ENCODE data around the gene LRRC18. TPM values are rescaled to one million over a fixed set of nuclear protein-coding genes. Genes with fewer than 3 reads are reported as not detected.

Gene LRRC18
- not detected for polyA plus RNA-seq (2012; ENCODE audit: low read depth, missing spikeins)

- no peak for FAIRE-seq
- no peak for DNase-seq (ENCODE audit: insufficient read length, low spot score)
- no peak for TF ChIP-seq POU2F2 (IDR thresholded peaks at IDR 0.05; ENCODE audit: low read depth, low read length)
- TF ChIP-seq POLR2A (IDR thresholded peaks at IDR 0.05; ENCODE audit: low read depth, low read length) = no peak
- TF ChIP-seq PAX5 (IDR thresholded peaks at IDR 0.05; ENCODE audit: insufficient read depth, low read length, severe bottlenecking) = no peak
- TF ChIP-seq POLR2AphosphoS5 (IDR thresholded peaks at IDR 0.05; ENCODE audit: low read depth, low read length) = no peak
- TF ChIP-seq SPI1 (IDR thresholded peaks at IDR 0.05; ENCODE audit: low read depth, low read length) = no peak
- TF ChIP-seq TAF1 (IDR thresholded peaks at IDR 0.05; ENCODE audit: low read depth, low read length) = no peak
Measured at GRCh38 chr10:48939790-48940325, at the start of gene LRRC18. TSS of gene LRRC18 (minus strand) at chr10:48939840. CDS start at chr10:48914155, 25,685 bp downstream.

GRCh38 chr10:48985621-48986158, 46.0 kb upstream of the LRRC18 start:
- FAIRE-seq = no peak
- TF ChIP-seq SPI1 (IDR thresholded peaks at IDR 0.05; ENCODE audit: low read depth, low read length) (no peak), POU2F2 (IDR thresholded peaks at IDR 0.05; ENCODE audit: low read depth, low read length) (no peak), PAX5 (IDR thresholded peaks at IDR 0.05; ENCODE audit: insufficient read depth, low read length, severe bottlenecking) (no peak), TAF1 (IDR thresholded peaks at IDR 0.05; ENCODE audit: low read depth, low read length) (no peak), POLR2A (IDR thresholded peaks at IDR 0.05; ENCODE audit: low read depth, low read length) (no peak), POLR2AphosphoS5 (IDR thresholded peaks at IDR 0.05; ENCODE audit: low read depth, low read length) (no peak)

DNA sequence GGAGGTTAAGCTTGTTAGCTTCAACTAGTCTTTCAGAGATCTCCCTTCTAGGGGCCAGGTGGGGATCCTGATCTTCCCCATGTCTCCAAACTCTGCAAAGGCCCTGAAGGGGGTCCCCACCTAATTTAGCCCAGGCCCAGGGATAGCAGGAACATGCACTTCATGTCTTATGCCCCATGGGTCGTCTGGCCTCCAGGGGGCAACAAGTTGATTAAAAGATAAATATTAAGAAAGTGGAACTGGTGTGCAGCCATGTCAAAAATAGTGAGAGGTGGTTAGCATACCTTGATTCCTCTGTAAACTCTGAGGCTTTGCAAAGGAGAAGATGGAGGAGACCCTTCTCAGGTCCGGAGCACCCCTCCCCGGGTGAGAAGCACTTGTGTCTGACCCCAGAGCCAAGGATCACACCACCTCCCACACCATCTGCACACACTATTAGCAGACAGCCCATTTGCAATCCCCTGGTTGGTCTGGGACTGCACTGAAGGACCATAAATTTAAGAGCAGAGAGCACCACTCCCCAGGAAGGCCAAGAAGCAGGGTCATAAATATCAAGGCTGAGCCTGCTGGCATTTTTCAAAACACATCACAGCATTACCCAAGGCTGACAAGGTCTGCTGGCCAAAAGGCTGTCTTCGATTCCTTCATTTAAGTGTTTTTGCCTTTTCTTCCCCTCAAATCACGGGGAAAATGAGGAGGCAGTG, 44.2 kb upstream of the LRRC18 start:
- FAIRE-seq (no peak), DNase-seq (ENCODE audit: insufficient read length, low spot score) (no peak)
- no peak for TF ChIP-seq PAX5 (IDR thresholded peaks at IDR 0.05; ENCODE audit: insufficient read depth, low read length, severe bottlenecking)
- no peak for TF ChIP-seq SPI1 (IDR thresholded peaks at IDR 0.05; ENCODE audit: low read depth, low read length)
- no peak for TF ChIP-seq POU2F2 (IDR thresholded peaks at IDR 0.05; ENCODE audit: low read depth, low read length)
- no peak for TF ChIP-seq POLR2AphosphoS5 (IDR thresholded peaks at IDR 0.05; ENCODE audit: low read depth, low read length)
- no peak for TF ChIP-seq POLR2A (IDR thresholded peaks at IDR 0.05; ENCODE audit: low read depth, low read length)
- TF ChIP-seq TAF1 (IDR thresholded peaks at IDR 0.05; ENCODE audit: low read depth, low read length) = no peak

More at GRCh38 chr10:48985621-48986158, 46.0 kb upstream of the LRRC18 start:
- DNase-seq (ENCODE audit: insufficient read length, low spot score) = no peak

DNA sequence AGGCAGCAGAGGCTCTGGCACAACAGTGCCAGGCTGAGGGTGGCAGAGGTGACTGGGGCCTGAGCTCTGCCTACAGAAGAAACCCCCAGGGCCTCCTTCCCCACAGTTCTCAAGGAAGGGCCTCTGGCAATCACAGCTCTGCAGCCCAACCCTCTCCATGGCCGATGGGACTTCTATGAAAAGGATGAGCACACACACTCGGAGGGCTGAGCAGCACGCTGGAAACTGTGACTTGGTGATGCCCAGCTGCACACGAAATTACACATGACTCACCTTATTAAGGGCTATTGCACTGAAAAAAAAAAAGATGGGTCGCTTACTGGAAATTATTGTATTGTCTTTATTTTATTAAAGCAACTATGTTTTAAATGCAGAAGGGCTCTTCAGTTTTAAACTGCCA, 42.9 kb upstream of the LRRC18 start:
- DNase-seq (ENCODE audit: insufficient read length, low spot score) (no peak), FAIRE-seq (no peak)
- TF ChIP-seq POU2F2 (IDR thresholded peaks at IDR 0.05; ENCODE audit: low read depth, low read length) (no peak), POLR2AphosphoS5 (IDR thresholded peaks at IDR 0.05; ENCODE audit: low read depth, low read length) (no peak), POLR2A (IDR thresholded peaks at IDR 0.05; ENCODE audit: low read depth, low read length) (no peak), SPI1 (IDR thresholded peaks at IDR 0.05; ENCODE audit: low read depth, low read length) (no peak), TAF1 (IDR thresholded peaks at IDR 0.05; ENCODE audit: low read depth, low read length) (no peak), PAX5 (IDR thresholded peaks at IDR 0.05; ENCODE audit: insufficient read depth, low read length, severe bottlenecking) (no peak)

DNA sequence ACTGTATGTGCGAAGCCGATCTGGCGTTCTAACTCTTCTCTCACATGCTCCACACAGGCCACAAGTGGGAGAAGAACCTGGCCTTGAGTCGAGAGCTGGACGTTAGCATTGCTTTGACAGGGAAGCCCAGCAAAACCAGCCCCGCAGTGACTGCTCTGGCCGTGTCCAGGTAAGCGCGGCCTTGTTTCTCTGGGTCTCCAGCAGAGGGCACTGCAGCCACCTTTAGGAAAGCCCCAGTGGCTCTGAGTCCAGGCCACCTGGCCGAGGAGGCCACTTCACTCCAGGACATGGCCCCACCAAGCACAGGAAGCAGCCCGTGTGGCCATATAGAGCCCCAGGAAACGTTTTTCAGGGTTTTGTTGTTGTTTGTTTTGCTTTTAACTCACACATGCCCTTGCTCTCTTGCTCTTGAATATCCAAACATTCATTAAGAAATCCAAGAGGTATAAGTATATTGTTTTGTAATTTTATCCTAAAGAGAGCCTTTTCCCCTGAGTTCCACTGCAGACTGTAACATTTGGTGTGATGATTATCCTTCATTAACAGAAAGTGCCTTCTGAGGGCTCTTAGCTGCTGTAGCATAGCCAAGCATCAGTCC, 41.8 kb upstream of the LRRC18 start:
- FAIRE-seq (peak; percentile 41), DNase-seq (ENCODE audit: insufficient read length, low spot score) (peak; percentile 51)
- no peak for TF ChIP-seq POLR2A (IDR thresholded peaks at IDR 0.05; ENCODE audit: low read depth, low read length)
- no peak for TF ChIP-seq SPI1 (IDR thresholded peaks at IDR 0.05; ENCODE audit: low read depth, low read length)
- no peak for TF ChIP-seq POU2F2 (IDR thresholded peaks at IDR 0.05; ENCODE audit: low read depth, low read length)
- no peak for TF ChIP-seq POLR2AphosphoS5 (IDR thresholded peaks at IDR 0.05; ENCODE audit: low read depth, low read length)

DNA sequence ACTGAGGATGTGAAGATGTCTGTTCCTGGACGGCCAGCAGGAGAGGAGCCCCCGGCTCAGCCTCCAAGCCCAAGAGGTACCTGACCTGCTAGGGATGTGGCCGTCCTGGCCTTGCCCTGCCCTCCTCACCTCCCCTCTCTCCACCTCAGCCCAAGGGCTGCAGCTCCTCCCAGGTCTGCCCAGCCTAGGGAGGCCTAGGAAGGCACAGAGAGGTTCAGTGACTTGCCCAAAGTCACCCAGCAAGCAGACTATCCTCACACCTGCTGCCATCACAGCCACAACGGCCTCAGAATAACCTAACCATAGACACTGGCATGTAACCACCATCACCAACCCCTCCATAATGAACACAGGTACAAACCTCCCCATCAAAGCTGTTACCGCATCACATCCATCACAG, 38.7 kb upstream of the LRRC18 start:
- no peak for DNase-seq (ENCODE audit: insufficient read length, low spot score)
- no peak for FAIRE-seq
- TF ChIP-seq POU2F2 (IDR thresholded peaks at IDR 0.05; ENCODE audit: low read depth, low read length) (no peak), PAX5 (IDR thresholded peaks at IDR 0.05; ENCODE audit: insufficient read depth, low read length, severe bottlenecking) (no peak), TAF1 (IDR thresholded peaks at IDR 0.05; ENCODE audit: low read depth, low read length) (no peak), POLR2A (IDR thresholded peaks at IDR 0.05; ENCODE audit: low read depth, low read length) (no peak), POLR2AphosphoS5 (IDR thresholded peaks at IDR 0.05; ENCODE audit: low read depth, low read length) (no peak), SPI1 (IDR thresholded peaks at IDR 0.05; ENCODE audit: low read depth, low read length) (no peak)

GRCh38 chr10:48976196-48976595, 36.6 kb upstream of the LRRC18 start:
- FAIRE-seq = no peak
- no peak for TF ChIP-seq POLR2AphosphoS5 (IDR thresholded peaks at IDR 0.05; ENCODE audit: low read depth, low read length)
- no peak for TF ChIP-seq POU2F2 (IDR thresholded peaks at IDR 0.05; ENCODE audit: low read depth, low read length)
- TF ChIP-seq PAX5 (IDR thresholded peaks at IDR 0.05; ENCODE audit: insufficient read depth, low read length, severe bottlenecking) = no peak
- TF ChIP-seq TAF1 (IDR thresholded peaks at IDR 0.05; ENCODE audit: low read depth, low read length) = no peak
- no peak for TF ChIP-seq SPI1 (IDR thresholded peaks at IDR 0.05; ENCODE audit: low read depth, low read length)
- no peak for TF ChIP-seq POLR2A (IDR thresholded peaks at IDR 0.05; ENCODE audit: low read depth, low read length)
- no peak for DNase-seq (ENCODE audit: insufficient read length, low spot score)

DNA sequence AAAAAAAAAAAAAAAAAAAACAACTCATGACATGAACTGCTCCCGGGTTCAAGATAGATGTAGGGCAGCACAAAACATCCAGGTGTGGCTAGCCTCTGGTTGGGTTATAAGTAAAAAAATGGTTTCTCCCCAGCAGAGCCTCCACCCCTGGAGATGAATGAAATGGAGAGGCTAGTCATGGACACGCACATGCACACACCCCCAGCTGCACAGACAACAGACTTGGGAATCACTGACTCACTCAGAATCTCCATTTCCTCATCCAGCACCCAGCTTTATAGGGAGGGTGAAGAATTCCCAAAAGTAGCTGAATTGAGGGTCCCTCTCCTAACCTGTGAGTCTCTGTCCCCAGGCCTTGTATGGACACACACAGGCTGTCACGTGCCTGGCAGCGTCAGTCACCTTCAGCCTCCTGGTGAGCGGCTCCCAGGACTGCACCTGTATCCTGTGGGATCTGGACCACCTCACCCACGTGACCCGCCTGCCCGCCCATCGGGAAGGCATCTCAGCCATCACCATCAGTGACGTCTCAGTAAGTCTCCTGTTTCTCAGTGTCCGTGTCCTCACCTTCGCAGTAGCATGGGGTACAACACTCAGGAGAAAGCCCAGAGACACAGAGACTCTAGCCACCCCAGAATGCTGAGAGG, 35.0 kb upstream of the LRRC18 start:
- DNase-seq (ENCODE audit: insufficient read length, low spot score) (no peak), FAIRE-seq (no peak)
- TF ChIP-seq PAX5 (IDR thresholded peaks at IDR 0.05; ENCODE audit: insufficient read depth, low read length, severe bottlenecking) (no peak), POLR2A (IDR thresholded peaks at IDR 0.05; ENCODE audit: low read depth, low read length) (no peak)

- no peak for TF ChIP-seq POLR2AphosphoS5 (IDR thresholded peaks at IDR 0.05; ENCODE audit: low read depth, low read length)
- TF ChIP-seq POLR2A (IDR thresholded peaks at IDR 0.05; ENCODE audit: low read depth, low read length) = no peak
- no peak for TF ChIP-seq TAF1 (IDR thresholded peaks at IDR 0.05; ENCODE audit: low read depth, low read length)
- no peak for TF ChIP-seq POU2F2 (IDR thresholded peaks at IDR 0.05; ENCODE audit: low read depth, low read length)
- no peak for TF ChIP-seq PAX5 (IDR thresholded peaks at IDR 0.05; ENCODE audit: insufficient read depth, low read length, severe bottlenecking)
- TF ChIP-seq SPI1 (IDR thresholded peaks at IDR 0.05; ENCODE audit: low read depth, low read length) = no peak
- FAIRE-seq = no peak
Measured at GRCh38 chr10:48973065-48973464, 33.4 kb upstream of the LRRC18 start.

More at GRCh38 chr10:48973065-48973464, 33.4 kb upstream of the LRRC18 start:
- no peak for DNase-seq (ENCODE audit: insufficient read length, low spot score)

Data from GM12891 (cell line).